HepG2 (cell line): ENCODE data around the gene SAP130. TPM values are rescaled to one million over a fixed set of nuclear protein-coding genes. Genes with fewer than 3 reads are reported as not detected.

Source experiments
- BORCS8-MEF2B ChIP-seq: sonication (generic); formaldehyde crosslinking; IDR thresholded peaks from 2 replicates; pipeline ENCODE4 v1.8.0; 2022; ENCODE audit warnings: mild to moderate bottlenecking, missing genetic modification reagents
- MIER2 ChIP-seq: IDR thresholded peaks from 2 replicates; pipeline ENCODE4 v1.6.1; 2016; ENCODE audit warnings: missing biosample characterization, missing genetic modification reagents
- NFYB ChIP-seq: sonication (generic); formaldehyde crosslinking; IDR thresholded peaks from 2 replicates; pipeline ENCODE4 v1.4.0; 2020; ENCODE audit warnings: missing genetic modification reagents
- RNF2 ChIP-seq: fragments of 450-650 bp; conservative IDR thresholded peaks from 2 replicates; pipeline ENCODE4 v1.6.1; 2016; ENCODE audit warnings: low read depth
- RXRA ChIP-seq: sonication (generic); formaldehyde crosslinking; IDR thresholded peaks from 2 replicates; pipeline ENCODE4 v1.5.1; 2020; ENCODE audit warnings: missing genetic modification reagents
- SMYD3 ChIP-seq: sonication (generic); formaldehyde crosslinking; IDR thresholded peaks from 2 replicates; pipeline ENCODE4 v1.8.1; 2023; ENCODE audit warnings: mild to moderate bottlenecking, missing genetic modification reagents
- ZFX ChIP-seq: sonication (generic); formaldehyde crosslinking; IDR thresholded peaks from 2 replicates; pipeline ENCODE4 v1.4.0; 2020; ENCODE audit warnings: mild to moderate bottlenecking, low read depth, missing genetic modification reagents, moderate library complexity
- ZNF274 ChIP-seq: sonication (generic); formaldehyde crosslinking; IDR thresholded peaks from 2 replicates; pipeline ENCODE4 v1.5.1; 2020; ENCODE audit warnings: mild to moderate bottlenecking, missing genetic modification reagents
- ZNF556 ChIP-seq: sonication (generic); formaldehyde crosslinking; IDR thresholded peaks from 2 replicates; pipeline ENCODE4 v1.4.0; 2020; ENCODE audit warnings: mild to moderate bottlenecking, missing genetic modification reagents, borderline replicate concordance
- ZNF713 ChIP-seq: sonication (generic); formaldehyde crosslinking; IDR thresholded peaks from 2 replicates; pipeline ENCODE4 v1.4.0; 2020; ENCODE audit warnings: mild to moderate bottlenecking, missing genetic modification reagents
- ZNF768 ChIP-seq: sonication (generic); formaldehyde crosslinking; IDR thresholded peaks from 2 replicates; pipeline ENCODE4 v1.4.0; 2020; ENCODE audit warnings: missing genetic modification reagents
- polyA plus RNA-seq, 8 experiments: library from polyadenylated mRNA; depleted of rRNA in 3 of 8; stranded (reverse) in 7 of 8; unstranded in 1 of 8; fragments of >200 nt; fragmentation: Illumina TruSeq in 4 of 8; extraction: Trizol in 4 of 8; gene quantifications; 2 replicates each; pipeline versions ENCODE4 v1.2.1 to v1.2.3, GENCODE V29; 2011 to 2016; ENCODE audit warnings: low read depth in 4 of 8, missing spikeins in 1 of 8, mixed read lengths in 1 of 8; ENCODE audit not compliant: insufficient read depth in 1 of 8
- total RNA-seq, 5 experiments: library from RNA; depleted of rRNA; stranded (reverse); fragments of >200 nt; fragmentation: Illumina TruSeq; extraction: Trizol; gene quantifications; 2 replicates each; pipeline ENCODE4 v1.2.3, GENCODE V29; 2016; ENCODE audit warnings: low read depth in 1 of 5
- TF ChIP-seq, protein P1 (sequence below): sonication (generic); formaldehyde crosslinking; IDR thresholded peaks from 2 replicates; pipeline ENCODE4 v1.4.0; 2020; ENCODE audit warnings: missing genetic modification reagents, borderline replicate concordance
- TF ChIP-seq, protein P2 (sequence below): sonication (generic); formaldehyde crosslinking; IDR thresholded peaks from 2 replicates; pipeline ENCODE4 v1.4.0; 2020; ENCODE audit warnings: missing genetic modification reagents, mild to moderate bottlenecking, borderline replicate concordance
- TF ChIP-seq, protein P3 (sequence below): sonication (generic); formaldehyde crosslinking; IDR thresholded peaks from 2 replicates; pipeline ENCODE4 v1.5.0; 2020; ENCODE audit warnings: mild to moderate bottlenecking, missing genetic modification reagents
- TF ChIP-seq, protein P4 (sequence below): IDR thresholded peaks from 2 replicates; pipeline ENCODE4 v1.6.1; 2016; ENCODE audit warnings: low read depth, borderline replicate concordance
- TF ChIP-seq, protein P5 (sequence below): sonication (generic); formaldehyde crosslinking; IDR thresholded peaks from 2 replicates; pipeline ENCODE4 v1.5.0; 2020; ENCODE audit warnings: mild to moderate bottlenecking, missing genetic modification reagents

SAP130 gene
- total and polyA plus RNA-seq, 2 of the 13 experiments (the other 11 are each of a cell fraction or from before 2014, with no cell fraction given), result 11.1 to 18.6 TPM

DNA sequence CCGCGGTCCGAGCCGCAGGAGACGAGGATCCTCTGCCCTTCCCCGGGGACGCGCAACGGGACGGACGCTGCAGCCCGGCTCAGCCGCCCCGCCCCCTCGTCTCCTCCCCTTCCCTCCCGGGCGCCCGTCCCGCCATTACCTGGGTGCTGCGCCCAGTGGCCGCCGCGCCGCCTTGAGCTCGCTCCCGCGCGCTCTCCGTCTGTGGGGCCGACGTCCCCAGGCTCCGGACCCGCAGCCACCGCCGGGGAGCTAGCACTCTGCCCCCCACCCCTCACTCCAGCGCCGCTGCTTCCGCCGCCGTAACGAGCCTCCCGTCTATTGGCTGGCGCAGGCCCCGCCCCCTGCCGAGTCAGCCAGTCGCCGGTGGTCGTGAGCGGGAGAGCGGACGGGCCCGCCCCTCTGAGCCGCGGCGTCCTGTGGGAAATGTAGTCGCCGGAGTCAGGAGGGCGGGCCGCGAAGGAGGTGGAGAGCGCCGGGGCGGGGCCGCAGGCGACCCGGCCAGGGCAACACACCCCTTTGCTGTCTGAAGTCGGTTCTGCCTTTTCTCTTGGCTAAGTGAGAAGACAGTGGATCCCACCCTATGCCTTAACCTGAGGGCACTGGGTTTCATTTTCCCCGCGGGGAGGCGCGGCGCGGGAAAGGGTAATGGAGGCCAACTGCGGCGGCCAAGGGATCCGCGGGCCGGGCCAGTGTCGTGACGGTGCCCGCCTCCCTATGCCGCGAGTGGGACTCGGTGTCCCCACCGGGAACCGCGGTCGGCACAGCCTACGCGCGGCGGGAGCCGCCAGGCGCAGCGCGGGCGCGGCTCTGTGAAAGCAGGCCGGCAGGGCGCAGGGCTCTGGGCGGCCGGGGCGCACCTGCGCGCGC lies at the start of gene SAP130 (continued):
- TF ChIP-seq, protein P1, sequence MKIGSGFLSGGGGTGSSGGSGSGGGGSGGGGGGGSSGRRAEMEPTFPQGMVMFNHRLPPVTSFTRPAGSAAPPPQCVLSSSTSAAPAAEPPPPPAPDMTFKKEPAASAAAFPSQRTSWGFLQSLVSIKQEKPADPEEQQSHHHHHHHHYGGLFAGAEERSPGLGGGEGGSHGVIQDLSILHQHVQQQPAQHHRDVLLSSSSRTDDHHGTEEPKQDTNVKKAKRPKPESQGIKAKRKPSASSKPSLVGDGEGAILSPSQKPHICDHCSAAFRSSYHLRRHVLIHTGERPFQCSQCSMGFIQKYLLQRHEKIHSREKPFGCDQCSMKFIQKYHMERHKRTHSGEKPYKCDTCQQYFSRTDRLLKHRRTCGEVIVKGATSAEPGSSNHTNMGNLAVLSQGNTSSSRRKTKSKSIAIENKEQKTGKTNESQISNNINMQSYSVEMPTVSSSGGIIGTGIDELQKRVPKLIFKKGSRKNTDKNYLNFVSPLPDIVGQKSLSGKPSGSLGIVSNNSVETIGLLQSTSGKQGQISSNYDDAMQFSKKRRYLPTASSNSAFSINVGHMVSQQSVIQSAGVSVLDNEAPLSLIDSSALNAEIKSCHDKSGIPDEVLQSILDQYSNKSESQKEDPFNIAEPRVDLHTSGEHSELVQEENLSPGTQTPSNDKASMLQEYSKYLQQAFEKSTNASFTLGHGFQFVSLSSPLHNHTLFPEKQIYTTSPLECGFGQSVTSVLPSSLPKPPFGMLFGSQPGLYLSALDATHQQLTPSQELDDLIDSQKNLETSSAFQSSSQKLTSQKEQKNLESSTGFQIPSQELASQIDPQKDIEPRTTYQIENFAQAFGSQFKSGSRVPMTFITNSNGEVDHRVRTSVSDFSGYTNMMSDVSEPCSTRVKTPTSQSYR (CRISPR knock-in tag), result no peak
- TF ChIP-seq ZNF556 (CRISPR knock-in tag) (no peak; the same call in 1 of the 2 replicates), NFYB (CRISPR knock-in tag) (peak; percentile 94), MIER2 (CRISPR knock-in tag) (no peak), RXRA (CRISPR knock-in tag) (0 out of 2 replicates have a peak, but pooled peaks have one; percentile 22), ZNF274 (CRISPR knock-in tag) (peak; percentile 36; the same call in 1 of the 2 replicates), RNF2 (0 out of 2 replicates have a peak, but pooled peaks have one; percentile 55), ZFX (CRISPR knock-in tag) (peak; percentile 71; the same call in 1 of the 2 replicates), ZNF713 (peak; percentile 87; the same call in 1 of the 2 replicates), SMYD3 (CRISPR knock-in tag) (peak; percentile 57; the same call in 1 of the 2 replicates), BORCS8-MEF2B (CRISPR knock-in tag) (peak; percentile 55; the same call in 1 of the 2 replicates), ZNF768 (CRISPR knock-in tag) (peak; percentile 55; the same call in 1 of the 2 replicates)
- TF ChIP-seq, protein P2, sequence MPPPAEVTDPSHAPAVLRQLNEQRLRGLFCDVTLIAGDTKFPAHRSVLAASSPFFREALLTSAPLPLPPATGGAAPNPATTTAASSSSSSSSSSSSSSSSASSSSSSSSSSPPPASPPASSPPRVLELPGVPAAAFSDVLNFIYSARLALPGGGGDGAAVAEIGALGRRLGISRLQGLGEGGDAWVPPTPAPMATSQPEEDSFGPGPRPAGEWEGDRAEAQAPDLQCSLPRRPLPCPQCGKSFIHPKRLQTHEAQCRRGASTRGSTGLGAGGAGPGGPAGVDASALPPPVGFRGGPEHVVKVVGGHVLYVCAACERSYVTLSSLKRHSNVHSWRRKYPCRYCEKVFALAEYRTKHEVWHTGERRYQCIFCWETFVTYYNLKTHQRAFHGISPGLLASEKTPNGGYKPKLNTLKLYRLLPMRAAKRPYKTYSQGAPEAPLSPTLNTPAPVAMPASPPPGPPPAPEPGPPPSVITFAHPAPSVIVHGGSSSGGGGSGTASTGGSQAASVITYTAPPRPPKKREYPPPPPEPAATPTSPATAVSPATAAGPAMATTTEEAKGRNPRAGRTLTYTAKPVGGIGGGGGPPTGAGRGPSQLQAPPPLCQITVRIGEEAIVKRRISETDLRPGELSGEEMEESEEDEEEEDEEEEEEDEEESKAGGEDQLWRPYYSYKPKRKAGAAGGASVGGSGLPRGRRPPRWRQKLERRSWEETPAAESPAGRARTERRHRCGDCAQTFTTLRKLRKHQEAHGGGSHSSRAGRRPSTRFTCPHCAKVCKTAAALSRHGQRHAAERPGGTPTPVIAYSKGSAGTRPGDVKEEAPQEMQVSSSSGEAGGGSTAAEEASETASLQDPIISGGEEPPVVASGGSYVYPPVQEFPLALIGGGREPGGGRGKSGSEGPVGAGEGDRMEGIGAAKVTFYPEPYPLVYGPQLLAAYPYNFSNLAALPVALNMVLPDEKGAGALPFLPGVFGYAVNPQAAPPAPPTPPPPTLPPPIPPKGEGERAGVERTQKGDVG (CRISPR knock-in tag), result peak; percentile 25
- TF ChIP-seq, protein P3, sequence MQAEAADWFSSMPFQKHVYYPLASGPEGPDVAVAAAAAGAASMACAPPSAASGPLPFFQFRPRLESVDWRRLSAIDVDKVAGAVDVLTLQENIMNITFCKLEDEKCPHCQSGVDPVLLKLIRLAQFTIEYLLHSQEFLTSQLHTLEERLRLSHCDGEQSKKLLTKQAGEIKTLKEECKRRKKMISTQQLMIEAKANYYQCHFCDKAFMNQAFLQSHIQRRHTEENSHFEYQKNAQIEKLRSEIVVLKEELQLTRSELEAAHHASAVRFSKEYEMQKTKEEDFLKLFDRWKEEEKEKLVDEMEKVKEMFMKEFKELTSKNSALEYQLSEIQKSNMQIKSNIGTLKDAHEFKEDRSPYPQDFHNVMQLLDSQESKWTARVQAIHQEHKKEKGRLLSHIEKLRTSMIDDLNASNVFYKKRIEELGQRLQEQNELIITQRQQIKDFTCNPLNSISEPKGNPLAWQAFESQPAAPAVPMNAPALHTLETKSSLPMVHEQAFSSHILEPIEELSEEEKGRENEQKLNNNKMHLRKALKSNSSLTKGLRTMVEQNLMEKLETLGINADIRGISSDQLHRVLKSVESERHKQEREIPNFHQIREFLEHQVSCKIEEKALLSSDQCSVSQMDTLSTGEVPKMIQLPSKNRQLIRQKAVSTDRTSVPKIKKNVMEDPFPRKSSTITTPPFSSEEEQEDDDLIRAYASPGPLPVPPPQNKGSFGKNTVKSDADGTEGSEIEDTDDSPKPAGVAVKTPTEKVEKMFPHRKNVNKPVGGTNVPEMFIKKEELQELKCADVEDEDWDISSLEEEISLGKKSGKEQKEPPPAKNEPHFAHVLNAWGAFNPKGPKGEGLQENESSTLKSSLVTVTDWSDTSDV (CRISPR knock-in tag), result peak; percentile 47; the same call in 1 of the 2 replicates
- TF ChIP-seq, protein P4, sequence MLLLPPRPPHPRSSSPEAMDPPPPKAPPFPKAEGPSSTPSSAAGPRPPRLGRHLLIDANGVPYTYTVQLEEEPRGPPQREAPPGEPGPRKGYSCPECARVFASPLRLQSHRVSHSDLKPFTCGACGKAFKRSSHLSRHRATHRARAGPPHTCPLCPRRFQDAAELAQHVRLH, result peak; percentile 19; the same call in 1 of the 2 replicates
- TF ChIP-seq, protein P5, sequence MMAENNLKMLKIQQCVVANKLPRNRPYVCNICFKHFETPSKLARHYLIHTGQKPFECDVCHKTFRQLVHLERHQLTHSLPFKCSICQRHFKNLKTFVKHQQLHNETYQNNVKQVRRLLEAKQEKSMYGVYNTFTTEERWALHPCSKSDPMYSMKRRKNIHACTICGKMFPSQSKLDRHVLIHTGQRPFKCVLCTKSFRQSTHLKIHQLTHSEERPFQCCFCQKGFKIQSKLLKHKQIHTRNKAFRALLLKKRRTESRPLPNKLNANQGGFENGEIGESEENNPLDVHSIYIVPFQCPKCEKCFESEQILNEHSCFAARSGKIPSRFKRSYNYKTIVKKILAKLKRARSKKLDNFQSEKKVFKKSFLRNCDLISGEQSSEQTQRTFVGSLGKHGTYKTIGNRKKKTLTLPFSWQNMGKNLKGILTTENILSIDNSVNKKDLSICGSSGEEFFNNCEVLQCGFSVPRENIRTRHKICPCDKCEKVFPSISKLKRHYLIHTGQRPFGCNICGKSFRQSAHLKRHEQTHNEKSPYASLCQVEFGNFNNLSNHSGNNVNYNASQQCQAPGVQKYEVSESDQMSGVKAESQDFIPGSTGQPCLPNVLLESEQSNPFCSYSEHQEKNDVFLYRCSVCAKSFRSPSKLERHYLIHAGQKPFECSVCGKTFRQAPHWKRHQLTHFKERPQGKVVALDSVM (CRISPR knock-in tag), result peak; percentile 72
